Stimulated activated CD4-positive, alpha-beta T cell treated with anti-CD3 and anti-CD28 coated beads, Interleukin-4, amount 100 ng/mL, for 48 hours (primary cell): Measurements from ENCODE around the gene MAEA.

Experiments
- DNase-seq, 2 donors: peaks; one replicate each; pipeline ENCODE4 v3.0.0-alpha.2; 2020; ENCODE audit warnings: low read depth in 2 of 2

Gene MAEA

DNA sequence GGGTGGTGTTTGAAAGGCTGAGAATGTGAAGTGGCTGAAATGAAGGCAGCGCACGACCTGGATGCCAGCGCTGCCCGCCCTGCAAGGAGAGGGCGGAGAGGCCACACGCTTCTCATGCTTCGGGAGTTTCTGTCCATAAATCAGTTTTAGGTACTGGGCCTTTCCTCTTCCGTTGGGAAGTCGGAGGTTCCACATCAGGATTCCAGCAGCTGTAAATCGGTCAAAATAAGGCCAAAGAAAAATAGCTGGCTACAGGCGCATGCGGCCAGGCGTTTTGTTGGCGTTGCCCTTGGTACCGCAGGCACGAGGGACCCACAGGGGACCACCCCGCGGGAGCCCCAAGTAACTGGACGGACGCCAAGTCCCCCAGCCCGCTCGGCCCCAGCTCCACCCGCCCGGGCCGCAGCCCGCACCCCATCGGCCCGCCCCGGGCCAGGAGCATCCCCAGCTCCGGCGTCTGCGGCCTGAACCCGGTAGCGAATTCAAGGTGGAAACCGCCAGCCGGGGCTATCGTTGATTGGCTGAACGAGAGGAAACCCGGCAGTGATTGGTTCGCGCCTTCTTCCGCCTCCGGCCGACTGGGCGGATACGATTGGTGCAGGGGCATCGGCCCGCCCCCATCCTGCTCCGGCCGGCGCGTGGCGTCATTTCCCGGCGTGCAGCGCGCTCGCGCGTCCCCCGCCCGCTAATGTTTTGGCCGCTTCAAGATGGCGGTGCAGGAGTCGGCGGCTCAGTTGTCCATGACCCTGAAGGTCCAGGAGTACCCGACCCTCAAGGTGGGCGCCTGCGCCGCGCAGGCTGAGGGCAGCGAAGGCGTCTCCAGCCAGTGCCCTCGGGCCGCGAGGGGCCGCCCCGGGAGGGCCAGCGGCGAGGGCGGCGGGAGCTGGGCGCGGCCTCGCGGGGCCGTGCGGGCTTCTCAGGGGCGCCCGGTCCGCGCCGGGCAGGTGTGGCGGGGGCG is at the start of gene MAEA:
Gene MAEA (plus strand): TSS at position 685 of the 958 bp plus-strand sequence. CDS start 23 bp downstream, at position 708.
- peak; percentile 97 for DNase-seq

GRCh38 chr4:1239950-1240307 is 49.8 kb upstream of the MAEA start:
- DNase-seq = no peak

GRCh38 chr4:1240721-1241465 is 48.8 kb upstream of the MAEA start:
- no peak for DNase-seq

DNA sequence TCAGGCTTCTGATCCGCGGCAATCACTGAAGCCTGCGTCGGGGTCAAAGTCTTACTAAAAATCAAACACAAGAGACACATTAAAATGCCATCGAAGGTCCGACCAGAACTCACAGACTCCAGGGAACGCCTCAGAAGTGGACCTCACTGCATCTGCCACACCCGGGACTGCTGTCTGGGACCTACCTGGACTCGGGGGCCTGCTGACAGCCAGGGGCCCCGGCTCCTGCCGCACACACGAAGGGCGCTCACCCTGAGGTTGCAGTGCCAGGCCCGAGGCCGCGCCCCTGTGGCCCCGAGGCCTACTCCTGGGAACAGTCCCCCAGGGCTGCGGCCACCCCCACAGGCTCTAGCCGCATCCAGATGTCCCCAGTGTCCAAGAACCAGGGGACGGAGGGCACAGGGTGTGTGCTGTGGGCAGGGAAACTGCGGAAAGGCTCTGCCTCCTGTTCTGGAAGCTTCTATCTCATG is 48.2 kb upstream of the MAEA start:
- no peak for DNase-seq

- DNase-seq = no peak
Observed at GRCh38 chr4:1241936-1242505, 47.7 kb upstream of the MAEA start.

- no peak for DNase-seq
Observed at GRCh38 chr4:1242506-1243450, 46.9 kb upstream of the MAEA start.

DNA sequence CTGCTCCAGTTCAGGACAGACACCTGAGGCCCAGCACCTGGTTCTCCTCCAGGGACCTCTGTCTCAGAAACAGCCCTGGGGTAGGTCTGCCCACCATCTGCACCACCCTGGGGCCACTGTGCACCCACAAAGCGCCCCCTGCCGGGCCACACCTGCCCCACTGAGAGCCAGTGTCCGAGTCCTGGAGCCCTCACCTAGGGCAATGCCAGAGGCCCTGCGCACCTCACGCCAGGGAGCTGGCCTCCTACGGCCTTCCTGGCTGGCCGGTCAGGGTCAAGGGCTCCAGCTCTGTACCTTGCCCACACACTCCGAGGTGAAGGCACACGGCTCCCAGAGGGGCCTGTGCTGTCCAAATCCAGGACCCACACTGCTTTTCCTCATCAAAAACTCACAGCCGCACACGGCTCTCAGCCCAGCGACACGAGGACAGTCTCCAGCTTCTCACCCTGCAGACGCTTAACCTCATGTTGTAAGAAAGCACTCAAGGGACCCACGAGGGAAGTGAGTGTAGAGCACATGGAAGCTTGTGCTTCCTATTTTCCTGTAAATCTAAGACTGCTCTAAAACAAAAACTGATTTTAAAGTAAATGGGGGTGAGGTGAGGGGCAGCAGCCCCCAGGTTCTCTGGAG is 46.1 kb upstream of the MAEA start:
- no peak for DNase-seq

- no peak for DNase-seq
Observed at GRCh38 chr4:1244081-1244977, 45.4 kb upstream of the MAEA start.

GRCh38 chr4:1244978-1245471 is 44.7 kb upstream of the MAEA start:
- DNase-seq = no peak

- no peak for DNase-seq
Observed at GRCh38 chr4:1245481-1246051, 44.1 kb upstream of the MAEA start.

DNA sequence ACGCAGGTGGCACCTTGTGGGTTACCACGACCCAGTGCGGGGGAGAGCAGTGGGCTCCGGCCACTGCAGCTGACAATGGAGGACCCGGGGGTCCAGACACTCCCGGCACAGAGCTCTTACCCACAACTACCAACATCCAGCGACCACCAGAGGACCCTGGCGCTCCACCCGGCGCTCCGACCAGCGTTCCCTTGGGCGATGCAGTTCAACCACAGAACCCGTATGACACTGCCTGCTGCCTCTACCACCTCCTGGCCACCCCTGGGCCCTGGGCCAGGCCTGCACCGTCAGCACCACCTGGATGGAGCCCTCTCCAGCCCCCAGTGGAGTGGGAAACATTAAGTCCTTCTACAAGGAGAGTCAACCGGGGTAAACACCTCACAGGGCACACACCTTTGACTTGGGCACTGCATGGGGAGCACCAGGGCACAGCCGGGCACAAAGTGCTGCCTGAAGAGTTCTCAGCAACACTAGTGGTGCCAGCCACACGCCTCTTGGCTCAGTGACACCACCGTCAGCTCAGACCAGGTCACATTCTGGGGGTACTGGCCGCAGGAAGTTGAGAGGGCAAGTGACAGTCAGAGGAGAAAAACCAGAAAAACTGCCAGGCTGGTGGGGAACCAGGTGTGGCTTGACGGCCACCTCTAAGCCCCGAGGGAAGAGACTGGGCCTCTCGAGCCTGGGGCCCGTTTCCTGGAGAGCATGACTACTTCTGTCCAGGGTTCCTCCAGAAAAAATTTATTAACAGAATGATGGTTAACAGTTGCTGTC is 43.4 kb upstream of the MAEA start:
- no peak for DNase-seq

GRCh38 chr4:1246901-1247863 is 42.5 kb upstream of the MAEA start:
- no peak for DNase-seq

DNA sequence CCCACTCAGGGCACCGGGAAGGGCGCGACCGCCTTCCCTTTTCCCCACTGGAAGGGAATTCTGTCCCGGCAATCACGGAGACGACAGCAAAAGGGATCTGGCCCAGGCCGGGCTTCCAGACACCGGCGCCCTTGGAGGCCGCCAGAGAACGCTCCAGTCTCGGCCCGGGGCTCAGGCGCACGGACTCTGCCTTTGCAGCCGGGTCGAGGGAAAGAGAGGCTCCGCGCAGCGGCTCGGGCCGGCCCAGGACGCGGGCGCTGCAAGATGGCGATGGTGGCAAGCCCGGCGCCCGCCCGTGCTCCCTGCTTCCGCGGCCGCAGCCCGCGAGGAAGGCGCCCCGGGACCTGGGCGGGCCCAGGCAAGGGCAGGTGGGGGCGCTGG is 41.8 kb upstream of the MAEA start:
- no peak for DNase-seq

- peak; percentile 66 to 74 for DNase-seq
Observed at GRCh38 chr4:1248245-1249147, 41.2 kb upstream of the MAEA start, which contains the start of gene CTBP1. Gene CTBP1, minus strand, starts transcription at chr4:1249130. Its CDS starts 7,799 bp downstream, at chr4:1241331.

DNA sequence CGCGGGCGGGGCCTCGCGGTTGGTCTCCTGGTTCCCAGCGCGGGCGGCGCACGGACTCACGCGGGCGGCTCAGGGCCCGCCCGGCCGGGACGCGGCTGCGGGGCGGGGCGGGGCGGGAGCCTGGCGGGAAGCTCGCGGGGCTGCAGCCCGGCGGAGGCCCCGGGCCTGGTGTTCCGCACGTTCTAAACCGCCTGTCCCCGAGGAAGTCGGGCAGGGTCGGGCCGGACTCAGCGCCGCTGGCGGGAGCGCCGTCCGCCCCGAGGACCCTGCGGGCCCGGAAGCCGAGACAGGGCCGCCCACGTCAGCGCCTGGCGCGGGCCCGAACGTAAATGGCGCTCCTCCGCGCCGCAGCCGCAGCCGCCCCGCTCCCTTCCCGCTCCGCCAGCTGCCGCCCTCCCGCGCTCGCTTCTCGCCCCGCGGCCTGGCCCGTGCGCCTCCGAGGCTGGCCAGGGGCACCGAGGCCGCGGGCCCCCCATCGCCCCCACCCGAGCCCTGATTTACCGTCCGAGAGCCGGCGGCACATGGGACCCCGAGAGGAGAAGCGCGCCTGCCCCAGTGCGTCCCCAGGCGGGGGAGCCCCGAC is 40.5 kb upstream of the MAEA start:
- peak; percentile 73 to 77 for DNase-seq
